Stimulated activated CD4-positive, alpha-beta T cell treated with anti-CD3 and anti-CD28 coated beads, Interleukin-2, amount 100 ng/mL, for 48 hours (primary cell): Measurements from ENCODE around the gene PTPRK.

Experiments used
- DNase-seq, 2 donors: peaks; one replicate each; pipeline ENCODE4 v3.0.0-alpha.2; 2020

PTPRK gene

DNA sequence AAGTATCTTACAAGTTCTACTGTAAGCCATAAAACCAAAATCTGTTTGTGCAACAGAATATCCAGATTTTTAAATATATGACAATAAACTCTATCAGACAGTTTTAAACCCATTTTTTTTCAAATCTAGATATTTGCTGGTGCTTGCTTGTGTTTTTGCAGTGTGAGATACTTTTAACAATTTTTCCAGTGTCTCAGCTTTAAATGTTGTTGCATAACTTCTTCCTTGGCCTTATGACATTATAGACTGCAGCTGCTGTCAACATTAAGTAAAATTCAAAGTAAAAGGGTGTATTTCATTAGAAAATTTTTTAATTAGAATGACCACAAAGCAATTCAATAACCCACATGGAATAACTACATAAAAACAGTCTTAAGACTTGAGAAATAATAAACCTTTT is 139.5 kb downstream of the PTPRK start:
- DNase-seq = no peak

DNA sequence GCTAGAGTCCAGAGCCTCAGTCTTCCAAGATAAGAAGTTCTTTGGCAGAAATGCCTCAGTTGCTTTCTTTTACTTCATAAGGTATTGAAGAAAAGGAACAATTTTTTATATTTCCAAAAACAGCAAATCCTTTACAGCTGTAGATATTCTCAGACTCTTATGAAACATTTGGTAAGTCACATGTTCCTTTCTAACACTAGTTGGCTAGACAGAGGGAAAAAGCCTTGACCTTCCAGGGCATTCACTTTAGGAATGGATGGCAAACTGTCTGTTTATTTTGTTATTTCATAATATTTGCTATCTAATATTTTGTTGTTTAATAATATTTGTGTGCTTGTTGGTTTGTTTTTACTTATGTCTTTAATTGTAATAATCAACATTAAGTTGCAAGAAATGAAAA is 140.8 kb downstream of the PTPRK start:
- no peak for DNase-seq

DNA sequence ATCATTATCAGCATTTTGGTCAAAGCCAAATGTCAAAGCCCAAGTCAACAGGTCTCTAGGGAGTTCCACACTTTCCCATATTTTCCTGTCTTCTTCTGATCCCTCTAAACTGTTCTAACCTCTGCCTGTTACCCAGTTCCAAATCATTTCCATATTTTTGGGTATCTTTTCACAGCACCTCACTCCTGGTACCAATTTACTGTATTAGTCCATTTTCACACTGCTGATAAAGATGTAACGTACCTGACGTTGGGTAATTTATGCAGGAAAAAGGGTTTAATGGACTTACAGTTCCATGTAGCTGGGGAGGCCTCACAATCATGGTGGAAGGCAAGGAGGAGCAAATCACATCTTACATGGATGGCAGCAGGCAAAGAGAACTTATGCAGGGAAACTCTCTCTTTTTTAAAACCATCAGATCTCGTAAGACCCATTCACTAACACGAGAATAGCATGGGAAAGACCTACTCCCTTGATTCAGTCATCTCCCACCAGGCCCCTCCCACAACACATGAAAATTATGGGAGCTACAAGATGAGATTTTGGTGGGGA is 143.4 kb downstream of the PTPRK start:
- DNase-seq = no peak

DNA sequence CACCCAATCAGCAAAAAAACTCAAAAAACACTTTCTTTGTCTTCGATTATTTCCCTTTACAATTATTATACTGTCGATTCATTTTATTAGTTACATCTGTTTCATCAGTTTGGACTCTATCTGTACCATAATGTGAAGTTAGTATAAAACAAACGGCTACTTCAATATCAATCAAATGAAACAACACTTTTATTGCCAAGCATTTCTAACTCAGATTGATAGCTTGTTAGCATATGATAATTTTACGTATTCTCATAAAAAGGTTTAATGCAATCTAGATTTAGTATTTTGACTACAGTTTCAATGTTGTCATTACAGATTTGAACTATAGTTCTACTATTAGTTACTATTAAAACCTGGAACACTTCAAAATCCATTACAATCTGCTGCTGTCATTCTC is 149.3 kb downstream of the PTPRK start:
- DNase-seq = no peak

DNA sequence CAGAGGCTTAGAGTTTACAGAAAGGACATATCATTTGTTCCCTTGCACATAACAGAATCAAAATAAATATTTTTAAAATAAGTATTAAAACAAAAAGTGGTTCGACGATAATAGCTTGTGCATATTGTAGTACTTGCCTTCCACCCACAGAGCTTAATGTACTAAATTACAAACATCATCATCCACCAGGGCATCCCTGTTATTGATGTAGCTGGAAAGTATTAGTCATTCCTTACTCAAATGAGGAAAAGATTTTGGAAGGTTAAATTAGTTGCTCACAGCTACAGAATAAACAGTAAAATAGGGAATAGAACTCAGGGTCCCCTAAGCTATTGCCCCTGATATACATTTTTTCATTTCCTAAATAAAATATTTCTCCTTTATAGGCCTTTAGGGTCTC is 150.3 kb downstream of the PTPRK start:
- no peak for DNase-seq

DNA sequence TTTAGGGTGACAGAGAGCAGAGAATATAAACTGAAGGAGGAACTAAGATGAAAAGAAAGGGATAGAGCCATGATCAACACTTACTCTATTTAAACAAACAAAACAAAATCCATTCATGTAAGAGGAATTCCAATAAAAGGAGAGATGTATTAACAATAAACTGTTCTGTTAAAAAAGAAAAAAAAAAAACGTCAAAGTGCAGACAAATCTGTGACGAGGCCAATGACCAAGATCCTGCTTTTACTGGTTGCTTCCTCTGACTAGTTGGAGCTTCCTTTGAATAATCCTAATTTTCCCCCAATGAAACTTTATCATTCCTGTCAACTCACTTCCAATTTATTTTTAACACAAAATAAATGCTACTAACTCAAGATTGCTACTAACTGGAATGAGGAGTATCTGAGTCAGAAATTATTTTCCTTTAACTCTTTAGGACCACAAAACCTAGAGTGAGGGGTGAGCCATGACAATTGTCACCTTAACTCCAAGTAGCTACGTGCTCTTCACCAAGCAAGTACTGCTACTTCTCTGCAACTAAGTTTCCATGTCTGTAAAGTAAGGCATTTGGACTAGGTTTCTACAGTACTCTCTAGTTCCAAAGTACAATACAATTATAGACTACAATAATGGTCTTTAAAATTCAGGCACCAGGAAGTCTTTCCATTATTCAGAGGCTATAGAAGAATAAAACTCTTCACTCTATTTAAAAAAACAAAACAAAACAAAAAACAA is 152.0 kb downstream of the PTPRK start:
- DNase-seq = no peak

DNA sequence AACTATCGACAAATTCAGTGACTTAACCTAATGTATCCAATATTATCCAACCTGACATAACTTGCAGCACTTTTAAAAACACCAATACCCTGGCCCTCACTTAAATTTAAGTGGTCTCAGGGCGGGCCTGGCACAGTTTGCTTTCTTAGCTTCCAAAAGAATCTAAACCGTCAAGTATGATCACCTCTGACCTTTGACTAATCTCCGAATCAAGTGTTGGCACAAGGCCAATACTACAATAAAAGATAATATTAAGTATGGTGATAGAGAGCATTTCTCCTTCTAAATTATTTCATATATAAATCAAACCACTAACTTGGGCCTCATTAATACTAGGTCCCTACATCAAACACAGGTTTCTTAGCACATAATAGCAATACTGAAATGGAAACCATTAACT is 153.0 kb downstream of the PTPRK start:
- DNase-seq = no peak

DNA sequence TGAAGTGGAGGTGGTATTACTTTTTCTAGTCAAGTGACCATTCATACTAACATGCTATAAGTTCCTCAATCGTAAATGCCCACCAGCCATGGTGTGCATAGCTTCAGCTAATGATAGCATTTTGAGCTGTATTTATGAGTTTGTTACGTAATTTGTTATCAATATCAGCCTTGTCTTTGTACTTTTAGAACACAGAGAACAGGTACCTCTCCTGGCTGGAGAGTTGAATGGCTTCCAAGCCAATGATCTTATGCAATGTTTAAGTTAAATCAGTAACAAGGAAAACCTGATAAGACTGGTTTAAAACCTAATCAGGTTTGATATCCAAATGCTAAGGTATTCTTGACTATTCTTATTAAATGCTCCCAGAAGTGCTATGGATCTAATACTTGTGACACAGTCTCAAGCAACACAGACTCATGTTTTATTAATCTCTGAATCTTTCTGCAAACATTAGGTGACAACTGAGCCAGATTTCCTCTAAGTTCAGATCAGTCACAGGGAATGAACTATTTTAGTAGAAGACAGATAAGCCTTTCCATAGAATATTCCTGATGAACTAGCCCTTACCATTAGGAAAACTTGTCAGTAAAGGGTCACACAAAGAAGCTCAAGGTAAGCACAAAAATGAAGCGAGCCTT is 154.8 kb downstream of the PTPRK start:
- DNase-seq = no peak

DNA sequence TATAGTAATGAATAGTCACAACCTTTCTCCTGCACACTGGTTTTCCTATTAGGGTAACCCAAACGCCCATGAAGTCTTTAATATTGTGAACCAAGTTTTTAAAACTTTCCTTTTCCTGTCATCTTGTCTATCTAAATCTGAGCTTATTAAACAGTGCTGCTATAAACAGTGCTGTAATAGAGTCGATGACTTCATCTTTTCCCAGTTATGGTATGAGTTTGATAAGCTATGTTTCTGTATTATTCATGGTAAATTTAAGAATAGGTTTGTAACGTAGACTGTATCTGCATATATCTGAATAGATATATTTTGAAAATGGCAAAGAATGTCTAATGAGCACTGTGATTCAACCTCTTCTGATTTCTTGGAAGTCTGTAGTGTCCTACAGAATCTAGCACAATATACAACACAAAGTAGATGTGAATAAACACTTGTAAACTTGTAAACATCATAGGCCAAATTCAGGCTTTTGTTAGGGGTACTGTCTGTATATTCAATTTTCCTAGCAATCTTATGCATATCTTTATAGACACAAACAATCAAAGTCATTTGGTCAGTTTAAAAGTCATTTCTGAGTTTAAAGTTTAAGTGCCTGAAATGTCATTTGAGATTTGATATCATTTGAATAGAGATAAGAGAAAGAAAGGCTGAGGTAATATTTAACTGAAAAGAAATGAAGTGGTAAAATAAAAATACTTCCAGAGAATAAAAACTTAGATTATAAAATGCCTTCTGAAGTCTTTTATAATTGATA is 155.5 kb downstream of the PTPRK start:
- no peak for DNase-seq

DNA sequence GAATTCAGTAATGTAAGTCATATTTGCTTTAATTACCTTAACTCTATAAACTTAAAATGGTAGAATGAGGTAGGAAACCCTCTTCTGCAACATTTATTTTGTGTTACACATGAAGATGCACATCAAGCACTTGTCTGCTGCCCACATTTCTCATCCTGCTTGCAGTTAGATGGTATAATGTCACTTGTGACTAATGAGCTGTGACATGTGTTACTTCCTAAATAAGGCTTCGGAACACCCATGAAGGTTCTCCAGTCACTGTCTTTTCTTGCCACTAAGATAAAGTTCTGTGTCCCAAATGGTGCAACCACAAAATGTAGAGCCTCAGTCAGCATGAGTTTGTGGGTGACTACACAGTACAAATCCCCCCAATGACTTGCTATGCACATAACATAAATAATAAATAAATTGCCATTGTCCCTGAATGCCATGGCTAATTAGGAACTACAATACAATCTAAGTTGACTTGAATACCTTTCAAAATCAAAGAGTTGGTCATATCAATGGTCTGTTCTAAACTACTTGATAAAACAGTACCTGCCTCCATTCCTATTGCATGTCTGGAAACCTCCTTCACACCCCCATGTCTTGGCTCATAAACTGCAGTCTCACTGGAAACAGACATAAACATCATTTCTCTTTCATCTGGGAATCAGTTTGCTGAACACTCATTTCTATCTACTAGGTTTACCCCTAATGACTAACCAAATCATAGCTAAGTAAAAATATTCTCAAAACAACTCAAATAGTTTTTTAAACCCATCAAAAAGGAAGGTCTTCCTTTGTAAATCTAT is 157.2 kb downstream of the PTPRK start:
- no peak for DNase-seq

DNA sequence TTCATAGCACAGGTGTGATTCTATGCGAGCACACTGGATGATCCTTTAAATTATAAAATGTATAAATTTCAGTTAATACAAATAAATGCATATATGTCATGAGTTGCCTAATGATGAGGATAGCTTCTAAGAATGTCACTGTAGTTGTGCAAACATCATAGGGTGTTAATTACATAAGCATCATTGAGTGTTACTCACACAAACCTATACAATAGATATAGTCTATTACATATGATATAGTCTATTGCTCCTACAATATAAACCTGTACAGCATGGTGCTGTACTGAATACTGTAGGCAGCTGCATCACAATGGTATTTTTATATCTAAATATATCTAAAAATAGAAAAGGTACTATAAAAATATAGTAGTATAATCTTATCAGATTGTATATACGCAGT is 159.0 kb downstream of the PTPRK start:
- DNase-seq = no peak

DNA sequence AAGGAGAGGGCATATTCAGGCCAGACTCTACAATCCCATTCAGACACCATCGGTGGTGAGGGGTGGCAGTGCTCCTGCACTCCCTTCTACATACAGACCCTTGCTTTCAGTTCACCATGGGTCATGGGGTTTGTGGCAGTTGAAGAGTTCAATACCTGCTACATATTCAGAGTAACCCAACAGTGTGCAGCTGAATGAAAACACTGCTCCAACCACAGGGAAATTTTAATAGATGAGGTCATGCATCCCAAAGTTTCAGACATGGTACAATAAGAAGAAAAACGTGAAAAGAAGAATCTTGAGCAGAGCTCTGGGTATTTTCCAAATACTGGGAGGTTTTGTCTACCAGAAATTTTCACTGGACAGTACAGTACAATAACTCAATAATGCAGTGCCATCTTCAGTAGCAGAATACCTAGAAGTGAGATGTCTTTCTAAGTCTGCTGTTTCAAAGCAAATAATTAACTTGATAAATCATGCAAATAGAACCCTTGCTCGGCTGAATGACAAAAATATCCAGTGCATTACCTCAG is 162.1 kb downstream of the PTPRK start:
- DNase-seq = no peak

DNA sequence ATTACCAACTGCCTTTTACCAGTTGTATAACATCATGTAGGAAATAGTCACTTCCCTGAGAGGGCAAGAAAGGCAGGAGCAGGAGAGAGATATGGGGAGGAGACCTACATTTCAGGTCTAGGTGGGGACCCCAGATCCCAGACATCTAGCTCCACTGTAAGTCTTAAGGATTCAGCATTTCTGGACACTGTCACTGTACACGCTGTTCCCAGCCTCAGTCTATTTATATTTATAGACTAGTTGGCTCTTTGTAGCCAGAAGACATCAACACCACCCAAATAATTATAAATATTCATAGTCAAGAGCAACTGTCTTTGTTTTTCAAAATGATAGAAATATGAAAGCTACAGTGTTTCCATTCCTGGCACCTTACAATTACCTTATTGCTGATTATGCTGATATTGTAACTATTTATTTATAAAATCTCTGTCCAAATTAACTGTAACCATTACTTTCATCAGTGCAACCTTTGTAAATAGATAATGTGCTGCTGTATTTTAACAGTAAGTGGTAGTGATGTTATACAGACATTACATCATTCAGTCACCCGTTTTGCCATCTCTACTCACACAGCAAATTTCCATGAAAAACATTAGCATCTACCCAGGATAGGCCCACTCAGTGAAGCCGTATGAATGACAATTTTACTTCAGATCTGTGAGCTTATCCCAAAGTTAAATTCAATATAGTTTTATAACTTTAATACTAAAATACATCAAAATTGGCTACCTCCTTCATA is 162.8 kb downstream of the PTPRK start:
- DNase-seq = no peak

DNA sequence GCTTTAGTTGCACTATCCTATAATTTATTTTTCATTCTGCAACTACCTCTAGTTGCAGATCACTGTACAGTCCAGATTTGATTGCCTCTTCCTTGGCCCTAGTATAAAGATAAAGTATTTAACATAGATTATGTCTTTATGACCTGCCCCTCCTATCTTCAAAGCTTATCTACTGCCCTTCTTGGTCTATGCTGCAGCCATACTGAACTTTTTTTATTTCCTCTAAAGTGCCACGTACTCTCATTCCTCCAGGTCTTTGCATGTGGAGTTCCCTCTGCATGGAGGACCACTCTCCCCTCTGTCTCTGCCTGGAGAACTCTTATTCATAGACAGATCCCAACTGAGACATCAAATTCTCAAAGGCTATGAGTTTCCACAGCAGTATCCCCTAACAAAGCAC is 168.0 kb downstream of the PTPRK start:
- no peak for DNase-seq

DNA sequence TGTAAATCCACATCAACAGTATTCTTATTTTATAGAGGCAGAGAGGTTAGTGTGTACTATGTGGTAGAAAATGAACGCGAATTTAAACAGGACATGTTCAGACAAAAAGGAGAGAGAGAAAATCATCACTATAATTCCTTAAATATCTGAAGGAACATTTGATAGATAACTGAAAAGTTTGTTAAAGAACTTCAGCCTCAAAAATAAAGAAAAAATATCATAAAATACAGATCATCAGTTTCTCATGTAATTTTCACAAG is 169.2 kb downstream of the PTPRK start:
- no peak for DNase-seq

DNA sequence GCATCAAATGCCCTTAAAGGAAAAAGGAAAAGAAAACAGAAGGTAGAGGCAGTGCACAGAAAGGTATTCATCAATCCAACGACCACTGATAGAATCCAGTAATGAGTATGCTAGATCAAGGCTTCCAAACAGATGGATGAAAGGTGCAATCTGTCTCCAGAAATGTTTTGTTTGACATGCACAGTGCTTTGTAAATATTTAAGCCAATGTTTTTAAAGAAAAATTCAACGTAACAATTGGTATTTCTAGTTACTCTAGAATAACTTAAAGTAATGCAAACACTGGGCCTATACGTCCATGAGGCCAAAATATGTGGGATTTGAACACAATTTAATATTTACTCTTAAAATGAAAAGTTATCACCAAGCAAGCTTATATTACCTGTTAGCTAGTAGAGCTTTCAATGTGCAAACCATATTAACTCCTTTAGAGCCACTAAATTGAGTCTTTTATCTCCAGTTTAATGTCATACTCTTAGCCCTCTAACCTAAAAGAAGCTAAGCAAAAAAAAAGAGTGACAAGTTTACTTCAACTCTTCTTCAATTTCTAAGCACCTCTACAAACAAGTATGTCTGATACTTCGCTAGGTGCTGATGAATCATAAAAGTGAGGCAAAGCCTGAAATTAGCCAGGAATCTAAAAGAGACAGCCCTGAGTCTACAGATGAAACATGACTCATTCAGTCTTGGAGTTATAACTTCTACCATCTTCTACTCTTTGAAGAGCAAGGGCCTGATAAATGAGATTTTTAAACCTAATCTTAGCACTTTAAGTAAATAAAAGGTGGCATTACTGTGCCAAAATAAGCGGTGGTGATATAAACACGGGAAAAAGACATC is 169.8 kb downstream of the PTPRK start:
- DNase-seq = no peak

DNA sequence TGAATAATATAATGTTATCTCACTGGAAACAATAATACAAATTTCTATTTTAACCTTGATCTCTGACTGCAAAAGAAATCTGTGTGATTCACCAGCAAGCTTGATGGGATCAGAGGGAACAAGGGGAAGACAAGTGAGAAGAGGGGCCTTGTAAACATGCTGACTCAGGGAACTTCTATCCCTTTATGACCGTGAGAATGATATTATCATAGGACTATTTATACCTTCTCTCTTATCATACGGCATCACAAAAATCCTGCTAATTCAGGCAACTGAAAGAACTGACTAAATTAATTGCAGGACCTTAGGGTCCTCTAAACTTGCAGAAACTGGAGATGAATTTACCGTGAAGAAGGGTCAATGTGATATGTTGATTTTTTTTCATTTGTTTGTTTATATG is 173.3 kb downstream of the PTPRK start:
- no peak for DNase-seq

DNA sequence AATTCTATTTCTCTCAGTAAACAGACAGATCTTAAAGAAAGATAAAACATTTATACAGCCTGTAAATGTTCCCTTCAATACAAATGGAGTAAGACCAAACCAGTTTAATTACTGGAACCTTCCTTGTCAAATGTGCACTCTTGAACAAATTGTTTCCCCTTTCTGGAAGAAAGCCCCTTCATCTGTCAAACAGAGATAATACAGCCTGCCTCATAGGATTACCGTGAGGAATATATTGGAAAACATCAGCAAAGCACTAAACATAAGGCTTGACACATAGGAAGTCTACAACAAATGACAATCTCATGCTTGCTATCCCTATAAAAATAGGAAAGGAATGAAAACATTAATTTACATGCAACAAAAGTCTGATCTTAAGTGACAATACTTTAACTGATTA is 173.8 kb downstream of the PTPRK start:
- DNase-seq = no peak

DNA sequence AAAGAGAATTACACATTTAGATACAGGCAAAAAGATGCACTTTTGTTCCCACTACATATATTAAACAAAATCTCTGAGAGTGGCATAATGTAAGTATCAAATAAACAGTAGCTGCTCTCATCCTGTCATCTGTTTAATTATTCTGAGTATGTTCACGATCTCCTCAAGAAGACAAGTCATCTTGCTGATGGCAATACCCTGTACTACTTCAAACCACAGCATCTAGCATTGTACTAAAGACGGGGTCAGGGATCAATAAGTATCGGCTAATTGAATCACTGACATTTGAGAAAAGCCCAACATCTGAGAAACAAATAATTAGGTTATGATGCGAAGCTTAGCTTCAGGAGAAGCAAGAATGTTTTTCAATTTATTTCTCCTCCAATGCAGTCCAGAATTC is 175.1 kb downstream of the PTPRK start:
- no peak for DNase-seq

DNA sequence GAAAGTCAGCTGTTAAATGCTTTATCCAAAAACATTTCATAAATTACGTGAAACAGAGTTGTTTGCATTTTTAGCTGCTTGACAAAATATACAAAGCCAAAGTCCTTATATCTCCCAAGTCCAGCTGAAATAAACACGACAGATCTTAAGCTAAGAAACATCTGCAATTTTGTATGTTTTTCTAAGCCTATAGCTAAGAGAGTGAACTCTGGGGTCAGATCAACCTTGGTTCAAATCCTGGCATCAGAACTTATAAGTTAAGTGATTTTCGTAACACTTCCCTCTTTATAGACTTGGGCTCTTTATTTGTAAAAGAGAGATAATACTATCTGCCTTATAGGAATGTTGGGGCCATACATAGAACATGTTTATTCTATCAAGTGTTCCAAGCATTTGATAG is 176.7 kb downstream of the PTPRK start:
- DNase-seq = no peak
